Measurements from ENCODE around the gene FXN.

FXN gene

DNA sequence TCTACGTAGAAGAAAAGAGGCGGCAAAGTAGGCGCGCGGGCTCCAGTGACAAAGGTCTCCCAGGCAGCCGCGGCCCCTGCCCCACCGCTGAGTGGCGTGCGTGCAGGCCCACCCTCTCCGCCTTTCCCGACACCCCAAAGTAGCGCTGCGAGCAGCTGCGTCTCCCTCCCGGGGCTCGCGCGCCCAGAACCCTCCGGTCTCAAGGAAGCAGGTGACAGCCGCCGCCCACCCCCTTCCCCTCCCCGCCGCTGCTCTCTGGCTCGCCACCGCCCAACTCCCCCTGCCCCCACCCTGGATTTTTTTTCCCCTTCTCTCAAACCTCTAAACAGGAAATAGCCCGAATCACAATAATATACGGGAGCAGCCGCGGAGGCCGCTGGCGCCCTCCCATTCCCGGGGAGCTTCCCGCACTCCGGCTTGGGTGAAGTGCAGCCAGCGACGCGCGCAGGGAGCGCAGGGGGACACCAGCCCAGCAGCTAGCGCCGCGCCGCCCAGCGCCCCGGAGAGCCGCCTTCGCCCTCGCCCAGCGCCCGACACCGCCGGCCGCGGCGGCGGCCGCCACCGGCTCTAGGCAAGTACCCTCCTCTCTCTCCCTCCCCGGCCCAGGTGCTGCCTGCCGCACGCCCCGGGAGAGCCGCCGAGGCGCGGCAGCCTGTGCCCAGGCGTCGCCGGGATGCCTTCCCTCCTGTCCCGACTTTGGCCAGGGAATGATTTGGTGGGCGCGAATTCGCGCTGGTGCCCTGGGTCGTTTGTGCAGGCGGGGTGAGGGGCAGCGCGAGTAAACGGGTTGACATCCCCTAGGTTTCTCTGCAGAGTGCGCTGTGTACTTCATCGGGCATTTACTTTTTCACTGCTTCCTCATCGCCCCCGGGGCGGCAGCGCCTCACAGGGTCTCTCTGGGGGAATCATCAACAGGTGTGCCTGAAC lies 85.9 kb downstream of the FXN start:
- H3K9ac ChIP-seq (ENCODE audit: low read length), result peak overlapping the region; percentile 68
- H3K27ac ChIP-seq (ENCODE audit: low read depth, low read length), result peak overlapping the region; percentile 32
- H3K4me1 ChIP-seq (ENCODE audit: control insufficient read depth, insufficient read depth, low read length), result peaks cover 4% of the 10 kb centered on the region
- H3K4me3 ChIP-seq (ENCODE audit: low read length), result peak overlapping the region; percentile 96
- no peaks in the 10 kb centered on the region for H3K27me3 ChIP-seq (ENCODE audit: control insufficient read depth, insufficient read depth, low read length)
- H3K36me3 ChIP-seq (ENCODE audit: control insufficient read depth, insufficient read depth, low read length), result no peaks in the 10 kb centered on the region

DNA sequence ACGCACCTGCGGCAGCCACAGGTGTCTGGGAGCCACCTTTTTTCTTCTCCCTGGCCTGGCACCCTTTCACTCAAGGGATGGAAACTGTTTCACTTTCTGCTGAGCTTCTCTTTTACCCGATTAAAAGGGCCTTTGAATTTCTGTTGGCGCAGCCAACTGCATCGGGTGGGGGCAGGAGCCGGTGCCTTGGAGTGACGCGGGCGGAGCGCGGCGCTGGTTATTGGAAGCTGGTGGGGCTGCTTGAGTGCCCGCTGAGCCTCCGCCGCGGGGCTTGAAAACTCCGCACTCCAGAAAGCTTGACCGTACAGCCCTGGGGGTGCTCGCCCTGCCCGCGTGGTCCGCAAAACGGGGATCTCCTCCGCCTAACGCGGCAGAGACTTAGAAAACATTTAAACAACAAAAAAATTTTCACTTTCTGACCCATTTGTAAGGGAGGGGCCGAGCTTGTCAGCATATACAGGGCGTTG lies 86.6 kb downstream of the FXN start:
- H3K4me3 ChIP-seq (ENCODE audit: low read length), result peak overlapping the region; percentile 96
- no peaks in the 10 kb centered on the region for H3K36me3 ChIP-seq (ENCODE audit: control insufficient read depth, insufficient read depth, low read length)
- H3K27me3 ChIP-seq (ENCODE audit: control insufficient read depth, insufficient read depth, low read length), result no peaks in the 10 kb centered on the region
- H3K4me1 ChIP-seq (ENCODE audit: control insufficient read depth, insufficient read depth, low read length), result peaks cover 4% of the 10 kb centered on the region
- peak overlapping the region; percentile 68 for H3K9ac ChIP-seq (ENCODE audit: low read length)
- peak overlapping the region; percentile 3 for H3K27ac ChIP-seq (ENCODE audit: low read depth, low read length)

DNA sequence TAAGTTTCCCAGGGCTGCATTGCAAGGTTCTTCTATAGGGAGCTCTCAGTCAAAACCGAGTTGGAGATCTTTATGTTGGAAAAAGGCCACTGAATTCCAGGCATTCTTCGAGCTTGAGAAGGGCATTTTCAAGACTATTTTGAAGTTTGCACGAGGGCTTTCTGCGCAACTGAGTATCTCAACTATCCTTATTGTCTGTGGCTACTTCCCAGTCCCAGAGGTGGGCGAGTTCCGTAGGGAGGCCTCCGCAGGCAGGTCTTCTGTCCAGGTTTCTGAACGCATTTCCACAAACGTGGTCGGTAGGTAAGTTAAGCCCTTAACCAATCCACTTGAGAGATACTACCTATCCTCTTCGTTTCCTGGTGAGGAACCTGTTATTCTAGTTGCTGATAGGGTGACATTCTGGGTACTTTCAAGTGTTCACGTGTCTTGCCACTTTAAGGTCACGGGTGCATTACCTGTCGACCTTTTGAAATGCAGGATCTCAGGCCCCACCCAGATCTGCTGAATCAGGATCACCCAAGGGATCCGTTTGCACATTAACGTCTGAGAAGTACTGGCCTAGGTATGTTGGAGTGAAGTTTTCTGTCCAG lies 87.1 kb downstream of the FXN start:
- peaks cover 4% of the 10 kb centered on the region for H3K4me1 ChIP-seq (ENCODE audit: control insufficient read depth, insufficient read depth, low read length)
- H3K4me3 ChIP-seq (ENCODE audit: low read length), result peak overlapping the region; percentile 96
- H3K9ac ChIP-seq (ENCODE audit: low read length), result no peak overlapping the region
- peak overlapping the region; percentile 3 for H3K27ac ChIP-seq (ENCODE audit: low read depth, low read length)
- no peaks in the 10 kb centered on the region for H3K27me3 ChIP-seq (ENCODE audit: control insufficient read depth, insufficient read depth, low read length)
- H3K36me3 ChIP-seq (ENCODE audit: control insufficient read depth, insufficient read depth, low read length), result no peaks in the 10 kb centered on the region

DNA sequence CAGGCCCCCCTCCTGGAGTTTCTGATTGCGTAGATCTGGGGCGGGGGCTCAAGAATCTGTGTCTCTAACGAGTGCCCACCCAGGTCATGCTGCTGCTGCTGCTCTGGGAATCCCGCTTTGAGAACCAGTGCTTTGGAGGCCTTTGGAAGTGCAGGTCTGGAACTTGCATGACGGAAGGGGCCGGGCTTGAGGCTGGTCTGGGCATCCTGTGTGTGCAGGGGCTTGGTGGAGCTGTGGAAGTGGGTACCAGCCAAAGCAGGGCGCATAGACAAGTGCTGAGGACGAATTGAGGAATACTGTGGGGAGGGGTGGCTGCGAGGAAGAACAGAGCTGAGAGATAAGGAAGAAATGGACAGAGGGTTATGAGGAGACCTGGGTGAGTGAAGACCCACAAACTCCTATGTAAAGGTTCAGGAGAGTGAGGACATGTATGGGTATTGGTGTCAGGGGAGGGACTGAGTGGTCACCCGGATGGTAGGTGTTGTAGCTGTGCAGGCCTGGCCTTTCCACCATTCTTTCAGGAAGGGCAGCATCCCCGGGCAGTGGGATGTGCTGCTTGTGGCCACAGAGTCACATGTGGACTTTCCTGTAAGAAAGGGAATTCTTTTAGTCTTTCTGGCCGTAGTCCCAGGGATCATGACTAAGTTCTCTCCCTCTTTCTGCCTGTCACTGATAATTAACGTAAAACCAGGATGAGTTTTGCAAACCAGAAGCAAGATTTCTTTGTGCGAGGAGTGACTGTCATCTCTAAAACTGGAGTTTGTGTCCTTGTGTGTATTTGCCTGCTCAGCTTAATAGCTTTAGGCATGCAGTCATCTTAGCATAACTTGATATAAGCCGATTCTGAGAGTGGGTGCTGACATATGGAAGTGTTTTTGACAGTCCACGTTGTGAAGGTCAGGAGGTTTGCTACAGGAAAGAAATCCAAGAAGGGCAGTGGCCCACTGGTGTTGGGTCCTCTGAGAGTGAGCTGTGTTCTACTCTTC lies 95.2 kb downstream of the FXN start:
- H3K9ac ChIP-seq (ENCODE audit: low read length), result no peak overlapping the region
- H3K36me3 ChIP-seq (ENCODE audit: control insufficient read depth, insufficient read depth, low read length), result no peaks in the 10 kb centered on the region
- H3K27ac ChIP-seq (ENCODE audit: low read depth, low read length), result no peak overlapping the region
- no peak overlapping the region for H3K4me3 ChIP-seq (ENCODE audit: low read length)
- H3K27me3 ChIP-seq (ENCODE audit: control insufficient read depth, insufficient read depth, low read length), result no peaks in the 10 kb centered on the region
- H3K4me1 ChIP-seq (ENCODE audit: control insufficient read depth, insufficient read depth, low read length), result no peaks in the 10 kb centered on the region

DNA sequence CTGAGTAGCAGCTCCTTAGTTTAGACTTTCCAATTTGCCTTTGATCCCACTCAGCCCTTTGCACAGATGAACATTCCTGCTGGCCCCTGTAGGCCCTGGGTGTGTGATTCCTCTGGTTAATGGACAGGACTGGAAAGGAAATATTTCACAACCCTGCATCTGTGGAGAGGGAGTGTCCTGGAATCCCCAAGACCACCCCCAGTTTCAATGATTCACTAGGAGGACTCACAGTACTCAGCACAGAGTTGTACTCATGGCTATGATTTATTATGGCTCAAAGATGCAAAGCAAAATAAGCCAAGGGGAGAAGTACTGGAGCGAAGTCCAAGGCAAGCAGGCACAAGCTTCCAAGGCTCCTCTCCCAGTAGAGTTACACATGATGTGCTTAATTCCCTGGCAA lies 96.1 kb downstream of the FXN start:
- H3K4me3 ChIP-seq (ENCODE audit: low read length), result no peak overlapping the region
- no peaks in the 10 kb centered on the region for H3K27me3 ChIP-seq (ENCODE audit: control insufficient read depth, insufficient read depth, low read length)
- no peak overlapping the region for H3K27ac ChIP-seq (ENCODE audit: low read depth, low read length)
- no peak overlapping the region for H3K9ac ChIP-seq (ENCODE audit: low read length)
- no peaks in the 10 kb centered on the region for H3K36me3 ChIP-seq (ENCODE audit: control insufficient read depth, insufficient read depth, low read length)
- no peaks in the 10 kb centered on the region for H3K4me1 ChIP-seq (ENCODE audit: control insufficient read depth, insufficient read depth, low read length)

DNA sequence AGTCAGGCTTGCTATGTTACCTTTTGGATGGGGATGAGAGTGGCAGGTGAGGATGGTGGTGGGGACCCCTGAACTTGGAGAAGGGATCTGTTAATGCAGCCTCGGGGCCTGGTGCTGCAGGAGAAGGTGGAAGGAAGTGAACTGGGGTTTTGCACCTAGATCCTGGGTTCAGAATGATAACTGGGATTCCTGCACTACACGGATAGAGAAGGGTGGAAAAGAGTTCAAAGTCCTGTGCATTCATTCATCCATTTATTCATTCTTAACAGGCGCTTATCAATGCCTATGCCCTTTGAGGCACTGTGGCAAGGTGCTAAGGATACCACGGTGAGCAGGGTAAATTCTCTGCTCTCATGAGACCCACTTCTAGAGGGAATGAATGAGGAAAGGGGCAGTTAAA lies 96.8 kb downstream of the FXN start:
- no peak overlapping the region for H3K4me3 ChIP-seq (ENCODE audit: low read length)

DNA sequence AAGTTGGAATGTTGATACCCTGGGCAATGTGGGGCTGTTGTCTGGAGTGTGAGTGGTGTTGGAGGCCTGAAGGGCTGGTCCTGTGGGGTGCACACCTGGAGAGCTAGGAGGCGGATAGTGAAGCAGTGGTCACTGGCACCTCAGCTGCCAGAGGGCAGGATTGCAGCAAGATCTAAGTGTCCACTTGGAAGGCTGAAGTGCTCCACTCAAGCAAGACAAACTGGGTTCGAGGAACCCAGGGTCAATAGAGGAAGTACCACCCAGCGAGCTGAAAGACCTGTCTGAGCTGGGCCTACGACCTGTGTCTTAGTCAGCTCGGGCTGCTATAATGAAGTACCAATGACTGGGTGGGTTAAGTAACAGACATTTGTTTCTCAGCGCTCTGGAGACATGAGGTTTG lies 98.9 kb downstream of the FXN start:
- H3K9ac ChIP-seq (ENCODE audit: low read length), result no peak overlapping the region
- no peak overlapping the region for H3K4me3 ChIP-seq (ENCODE audit: low read length)
- H3K36me3 ChIP-seq (ENCODE audit: control insufficient read depth, insufficient read depth, low read length), result no peaks in the 10 kb centered on the region
- H3K4me1 ChIP-seq (ENCODE audit: control insufficient read depth, insufficient read depth, low read length), result no peaks in the 10 kb centered on the region
- H3K27me3 ChIP-seq (ENCODE audit: control insufficient read depth, insufficient read depth, low read length), result no peaks in the 10 kb centered on the region
- H3K27ac ChIP-seq (ENCODE audit: low read depth, low read length), result no peak overlapping the region

More for the DNA sequence above, 96.8 kb downstream of the FXN start:
- Histone ChIP-seq H3K27me3 (ENCODE audit: control insufficient read depth, insufficient read depth, low read length) (no peaks in the 10 kb centered on the region), H3K4me1 (ENCODE audit: control insufficient read depth, insufficient read depth, low read length) (no peaks in the 10 kb centered on the region), H3K27ac (ENCODE audit: low read depth, low read length) (no peak overlapping the region), H3K9ac (ENCODE audit: low read length) (no peak overlapping the region), H3K36me3 (ENCODE audit: control insufficient read depth, insufficient read depth, low read length) (no peaks in the 10 kb centered on the region)

DNA sequence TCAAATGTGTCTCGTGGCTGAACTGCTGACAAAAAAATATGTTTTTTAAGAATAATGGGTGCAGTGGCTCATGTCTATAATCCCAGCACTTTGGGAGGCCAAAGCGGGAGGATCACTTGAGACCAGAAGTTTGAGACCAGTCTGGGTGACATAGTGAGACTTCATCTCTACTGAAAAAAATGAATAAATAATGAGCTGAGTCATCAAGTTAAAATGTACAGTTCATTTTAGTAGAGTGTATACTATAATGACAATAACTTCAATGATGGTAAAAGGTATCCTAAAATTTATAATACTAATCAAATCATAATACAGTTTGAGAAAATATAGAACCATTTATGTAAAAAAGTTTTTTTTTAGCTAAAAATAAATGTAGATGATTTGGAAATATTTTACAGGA lies 100.6 kb downstream of the FXN start:
- H3K4me3 ChIP-seq (ENCODE audit: low read length), result no peak overlapping the region
- no peak overlapping the region for H3K27ac ChIP-seq (ENCODE audit: low read depth, low read length)
- no peaks in the 10 kb centered on the region for H3K27me3 ChIP-seq (ENCODE audit: control insufficient read depth, insufficient read depth, low read length)
- no peak overlapping the region for H3K9ac ChIP-seq (ENCODE audit: low read length)
- H3K36me3 ChIP-seq (ENCODE audit: control insufficient read depth, insufficient read depth, low read length), result no peaks in the 10 kb centered on the region
- no peaks in the 10 kb centered on the region for H3K4me1 ChIP-seq (ENCODE audit: control insufficient read depth, insufficient read depth, low read length)

DNA sequence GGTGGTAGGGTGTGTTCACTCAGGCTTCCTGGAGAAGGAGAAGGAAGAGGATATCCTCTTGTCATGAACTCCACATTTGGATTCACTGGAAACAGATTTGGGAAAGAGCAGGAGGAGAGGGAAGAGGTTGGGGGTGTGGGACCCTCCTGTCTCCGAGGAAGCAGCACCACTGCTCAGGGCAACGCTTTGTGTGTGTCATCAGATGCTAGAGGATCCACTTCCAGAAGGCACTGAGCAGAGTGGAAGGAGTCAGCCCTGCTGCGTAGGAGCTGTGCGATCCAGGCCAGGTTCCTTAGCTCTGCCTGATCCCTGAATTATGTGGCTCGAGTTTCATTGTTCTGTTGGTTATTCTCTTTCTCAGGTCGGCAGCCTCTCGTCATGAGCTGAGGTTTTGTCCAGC lies 101.2 kb downstream of the FXN start:
- Histone ChIP-seq H3K27ac (ENCODE audit: low read depth, low read length) (no peak overlapping the region), H3K27me3 (ENCODE audit: control insufficient read depth, insufficient read depth, low read length) (no peaks in the 10 kb centered on the region), H3K4me3 (ENCODE audit: low read length) (no peak overlapping the region), H3K4me1 (ENCODE audit: control insufficient read depth, insufficient read depth, low read length) (no peaks in the 10 kb centered on the region), H3K9ac (ENCODE audit: low read length) (no peak overlapping the region), H3K36me3 (ENCODE audit: control insufficient read depth, insufficient read depth, low read length) (no peaks in the 10 kb centered on the region)

DNA sequence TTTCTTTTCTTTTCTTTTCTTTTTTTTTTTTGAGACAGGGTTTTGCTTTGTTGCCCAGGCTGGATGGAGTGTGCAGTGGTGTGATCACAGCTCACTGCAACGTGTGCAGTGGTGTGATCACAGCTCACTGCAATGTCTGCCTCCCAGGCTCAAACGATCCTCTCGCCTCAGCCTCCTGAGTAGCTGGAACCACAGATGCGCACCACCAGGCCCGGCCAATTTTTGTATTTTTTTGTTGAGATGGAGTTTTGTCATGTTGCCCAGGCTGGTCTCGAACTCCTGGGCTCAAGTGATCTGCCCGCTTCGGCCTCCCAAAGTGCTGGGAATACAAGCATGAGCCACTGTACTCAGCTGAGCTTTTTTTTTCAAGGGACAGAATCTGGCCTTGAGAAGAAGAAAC lies 101.8 kb downstream of the FXN start:
- no peaks in the 10 kb centered on the region for H3K36me3 ChIP-seq (ENCODE audit: control insufficient read depth, insufficient read depth, low read length)
- no peak overlapping the region for H3K27ac ChIP-seq (ENCODE audit: low read depth, low read length)
- H3K4me3 ChIP-seq (ENCODE audit: low read length), result no peak overlapping the region
- no peak overlapping the region for H3K9ac ChIP-seq (ENCODE audit: low read length)
- H3K4me1 ChIP-seq (ENCODE audit: control insufficient read depth, insufficient read depth, low read length), result no peaks in the 10 kb centered on the region
- no peaks in the 10 kb centered on the region for H3K27me3 ChIP-seq (ENCODE audit: control insufficient read depth, insufficient read depth, low read length)

DNA sequence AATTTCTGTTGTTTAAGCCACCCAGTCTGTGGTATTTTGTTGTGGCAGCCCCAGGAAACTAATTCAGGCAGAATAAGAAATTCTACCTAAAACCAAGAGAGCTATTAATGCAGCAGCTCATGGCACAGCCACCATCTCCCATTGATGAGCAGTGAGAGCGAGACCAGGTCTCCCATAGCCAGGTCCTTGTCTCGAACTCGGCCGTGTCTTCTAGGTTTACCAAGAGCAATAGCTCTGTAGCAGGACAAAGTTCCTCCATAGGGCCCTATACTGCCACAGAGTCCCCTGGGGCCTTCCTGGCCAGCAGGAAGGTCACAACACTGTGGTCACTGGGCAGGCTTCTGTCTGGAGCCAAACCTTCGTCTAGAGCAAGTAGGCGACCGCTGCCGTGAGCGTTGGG lies 104.0 kb downstream of the FXN start:
- Histone ChIP-seq H3K4me3 (ENCODE audit: low read length) (no peak overlapping the region), H3K27ac (ENCODE audit: low read depth, low read length) (no peak overlapping the region), H3K9ac (ENCODE audit: low read length) (no peak overlapping the region), H3K4me1 (ENCODE audit: control insufficient read depth, insufficient read depth, low read length) (no peaks in the 10 kb centered on the region), H3K36me3 (ENCODE audit: control insufficient read depth, insufficient read depth, low read length) (no peaks in the 10 kb centered on the region), H3K27me3 (ENCODE audit: control insufficient read depth, insufficient read depth, low read length) (no peaks in the 10 kb centered on the region)

DNA sequence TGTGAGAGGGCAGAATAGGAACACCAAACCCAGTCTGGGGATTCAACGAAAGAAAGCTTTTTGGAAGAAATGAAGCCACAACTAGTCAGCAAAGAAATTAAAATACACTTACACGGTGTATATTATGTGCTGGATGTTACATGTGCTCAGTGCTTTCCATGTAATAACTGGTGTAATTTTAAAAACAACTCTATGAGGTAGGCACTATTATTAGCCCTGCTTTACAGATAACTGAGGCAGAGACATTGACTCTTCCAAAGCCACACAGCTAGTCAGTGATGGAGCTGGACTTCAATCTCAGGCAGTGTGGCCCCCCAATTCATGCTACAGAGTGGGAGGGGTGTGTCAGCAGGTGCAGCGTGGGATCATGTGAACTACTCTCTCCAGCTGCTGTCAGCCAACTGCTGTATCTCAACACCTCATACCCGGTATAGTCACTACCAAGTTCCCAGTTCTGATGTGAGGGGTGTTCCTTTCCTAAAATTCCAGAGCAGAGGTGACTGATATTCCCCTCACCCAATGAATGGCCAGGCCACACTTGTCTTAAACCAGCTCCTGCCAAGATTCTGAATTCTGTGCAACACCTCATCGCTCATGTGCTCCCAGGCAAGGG lies 104.7 kb downstream of the FXN start:
- H3K4me1 ChIP-seq (ENCODE audit: control insufficient read depth, insufficient read depth, low read length), result no peaks in the 10 kb centered on the region
- H3K27me3 ChIP-seq (ENCODE audit: control insufficient read depth, insufficient read depth, low read length), result no peaks in the 10 kb centered on the region
- H3K9ac ChIP-seq (ENCODE audit: low read length), result no peak overlapping the region
- H3K36me3 ChIP-seq (ENCODE audit: control insufficient read depth, insufficient read depth, low read length), result no peaks in the 10 kb centered on the region
- no peak overlapping the region for H3K4me3 ChIP-seq (ENCODE audit: low read length)
- no peak overlapping the region for H3K27ac ChIP-seq (ENCODE audit: low read depth, low read length)

Data from rectal smooth muscle tissue (tissue), 1 donor.